Lung microvascular endothelial cell (primary cell): ENCODE measurements around the gene ZBTB1. TPM values are rescaled to one million over a fixed set of nuclear protein-coding genes. Genes with fewer than 3 reads are reported as not detected.
"Not testable (repeated sequence)": the region's sequence is repeated elsewhere in the genome, so short reads cannot be mapped to it uniquely, and the experiment has no call there.

Experiments
- DNase-seq, 2 donors: peaks; one replicate each; pipeline versions ENCODE4 v3.0.0 to v3.0.0-alpha.2; 2010; ENCODE audit warnings: low read depth in 2 of 2
- total RNA-seq: library from RNA; depleted of rRNA; stranded (reverse); fragments of >200 nt; gene quantifications from 2 replicates; pipeline ENCODE4 v1.2.1, GENCODE V29; 2014

ZBTB1 gene
- total RNA-seq, 1 donor from 2014 or later, result 38.5 TPM

DNA sequence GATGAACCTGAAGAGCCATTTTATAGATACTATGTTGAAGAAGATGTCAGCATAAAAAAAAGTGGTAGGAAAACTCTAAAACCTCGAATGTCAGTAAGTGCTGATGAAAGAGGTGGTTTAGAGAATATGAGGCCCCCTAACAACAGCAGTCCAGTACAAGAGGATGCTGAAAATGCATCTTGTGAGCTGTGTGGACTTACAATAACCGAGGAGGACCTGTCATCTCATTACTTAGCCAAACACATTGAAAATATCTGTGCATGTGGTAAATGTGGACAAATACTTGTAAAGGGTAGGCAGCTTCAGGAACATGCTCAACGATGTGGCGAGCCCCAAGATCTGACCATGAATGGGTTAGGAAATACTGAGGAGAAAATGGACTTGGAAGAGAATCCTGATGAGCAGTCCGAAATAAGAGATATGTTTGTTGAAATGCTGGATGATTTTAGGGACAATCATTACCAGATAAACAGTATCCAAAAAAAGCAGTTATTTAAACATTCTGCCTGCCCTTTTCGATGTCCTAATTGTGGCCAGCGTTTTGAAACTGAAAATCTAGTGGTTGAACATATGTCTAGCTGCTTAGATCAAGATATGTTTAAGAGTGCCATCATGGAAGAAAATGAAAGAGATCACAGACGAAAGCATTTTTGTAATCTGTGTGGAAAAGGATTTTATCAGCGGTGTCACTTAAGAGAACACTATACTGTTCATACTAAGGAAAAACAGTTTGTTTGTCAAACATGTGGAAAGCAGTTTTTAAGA, 18.2 kb downstream of the ZBTB1 start:
- DNase-seq, result no peak

DNA sequence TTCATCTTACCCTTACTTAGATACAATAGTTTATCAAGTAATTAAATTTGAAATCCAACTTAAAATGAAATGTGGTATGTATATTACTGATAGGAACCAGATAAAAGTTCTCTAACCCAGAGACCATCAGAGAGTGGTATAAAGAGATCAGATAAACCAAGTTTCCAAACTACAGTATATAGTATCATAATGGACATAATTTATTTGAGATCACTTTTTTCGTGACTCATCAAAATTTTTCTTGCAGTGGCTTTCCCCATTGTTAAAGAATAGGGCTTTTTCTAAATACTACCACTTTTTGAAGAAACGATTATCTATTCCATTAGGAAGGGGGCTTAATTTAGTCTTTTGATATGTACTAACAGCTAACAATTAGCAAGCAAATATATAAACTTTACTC, 20.8 kb downstream of the ZBTB1 start:
- no peak for DNase-seq

DNA sequence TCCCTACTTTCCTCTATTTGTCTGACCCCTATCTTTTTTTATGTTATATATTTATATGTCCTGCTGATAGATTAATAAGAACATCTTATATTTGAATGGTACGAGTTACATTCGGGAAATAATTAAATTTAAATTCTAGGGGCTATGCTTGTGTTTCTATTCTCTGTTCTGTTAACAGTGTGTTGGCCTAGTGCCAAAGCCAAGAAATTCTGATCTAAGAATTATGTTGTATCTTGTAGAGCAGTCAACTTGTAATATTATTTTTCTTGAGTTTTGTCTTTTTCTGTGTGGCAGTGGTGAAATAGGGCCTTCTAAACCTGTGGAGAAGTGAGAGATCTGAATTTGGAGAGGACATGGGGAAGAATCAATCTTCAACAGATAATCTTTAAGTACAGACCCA, 27.0 kb downstream of the ZBTB1 start:
- DNase-seq, result no peak

DNA sequence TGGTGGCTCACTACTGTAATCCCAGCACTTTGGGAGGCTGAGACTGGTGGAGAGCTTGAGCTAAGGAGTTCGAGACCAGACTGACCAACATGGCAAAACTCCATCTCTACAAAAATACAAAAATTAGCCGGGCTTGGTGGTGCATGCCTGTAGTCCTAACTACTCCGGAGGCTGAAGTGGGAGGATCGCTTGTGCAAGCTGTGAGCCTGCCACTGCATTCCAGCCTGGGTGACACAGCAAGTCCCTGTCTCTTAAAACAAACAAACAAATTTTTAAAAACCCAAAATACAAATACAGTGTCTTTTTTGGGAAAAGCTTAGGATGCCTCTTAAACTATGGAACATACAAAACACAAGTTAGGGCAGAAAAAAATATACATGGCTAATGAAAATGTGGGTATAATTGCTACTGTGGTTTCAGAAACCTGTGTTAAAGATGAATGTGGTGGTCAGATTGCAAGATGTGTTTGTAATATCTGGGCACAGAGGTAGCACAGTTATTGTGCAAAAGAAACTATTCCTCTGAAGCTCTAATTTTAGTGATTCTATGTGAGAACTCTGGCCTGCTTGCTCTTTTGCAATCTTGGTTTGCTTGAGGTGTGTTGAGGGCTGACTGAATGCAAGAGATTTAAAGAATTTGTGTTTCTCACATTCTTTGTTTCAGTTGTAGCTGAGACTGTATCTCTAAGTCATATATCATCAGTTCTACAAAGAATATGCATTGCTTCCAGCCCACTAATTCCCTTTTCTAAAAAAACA, 32.1 kb downstream of the ZBTB1 start:
- DNase-seq, result no peak

DNA sequence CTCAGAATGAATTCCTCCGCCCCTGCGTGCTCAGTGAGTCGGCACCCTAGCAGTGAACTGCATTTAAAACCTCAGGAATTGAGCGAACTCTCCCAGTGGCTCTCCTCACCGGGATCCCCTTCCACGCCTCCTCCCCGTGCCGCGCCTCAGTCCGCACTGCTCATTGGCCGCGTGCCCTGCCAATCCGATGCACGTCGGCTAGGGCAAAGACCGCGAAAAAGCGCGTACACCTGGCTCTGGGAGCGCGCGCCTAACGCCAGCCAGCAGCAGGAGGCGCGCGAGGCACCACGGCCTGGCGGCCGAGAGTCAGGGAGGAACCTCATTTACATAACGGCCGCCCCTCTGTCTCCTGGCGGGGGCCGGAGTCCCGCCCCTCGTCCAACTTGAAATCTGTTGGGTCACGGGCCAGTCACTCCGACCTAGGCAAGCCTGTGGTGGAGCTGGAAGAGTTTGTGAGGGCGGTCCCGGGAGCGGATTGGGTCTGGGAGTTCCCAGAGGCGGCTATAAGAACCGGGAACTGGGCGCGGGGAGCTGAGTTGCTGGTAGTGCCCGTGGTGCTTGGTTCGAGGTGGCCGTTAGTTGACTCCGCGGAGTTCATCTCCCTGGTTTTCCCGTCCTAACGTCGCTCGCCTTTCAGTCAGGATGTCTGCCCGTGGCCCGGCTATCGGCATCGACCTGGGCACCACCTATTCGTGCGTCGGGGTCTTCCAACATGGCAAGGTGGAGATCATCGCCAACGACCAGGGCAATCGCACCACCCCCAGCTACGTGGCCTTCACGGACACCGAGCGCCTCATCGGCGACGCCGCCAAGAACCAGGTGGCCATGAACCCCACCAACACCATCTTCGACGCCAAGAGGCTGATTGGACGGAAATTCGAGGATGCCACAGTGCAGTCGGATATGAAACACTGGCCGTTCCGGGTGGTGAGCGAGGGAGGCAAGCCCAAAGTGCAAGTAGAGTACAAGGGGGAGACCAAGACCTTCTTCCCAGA, 35.9 kb downstream of the ZBTB1 start, which contains the start of gene HSPA2:
Gene HSPA2 (plus strand): TSS at position 534 of the 995 bp plus-strand sequence. CDS start 109 bp downstream, at position 643.
- DNase-seq, result peak; percentile 100

DNA sequence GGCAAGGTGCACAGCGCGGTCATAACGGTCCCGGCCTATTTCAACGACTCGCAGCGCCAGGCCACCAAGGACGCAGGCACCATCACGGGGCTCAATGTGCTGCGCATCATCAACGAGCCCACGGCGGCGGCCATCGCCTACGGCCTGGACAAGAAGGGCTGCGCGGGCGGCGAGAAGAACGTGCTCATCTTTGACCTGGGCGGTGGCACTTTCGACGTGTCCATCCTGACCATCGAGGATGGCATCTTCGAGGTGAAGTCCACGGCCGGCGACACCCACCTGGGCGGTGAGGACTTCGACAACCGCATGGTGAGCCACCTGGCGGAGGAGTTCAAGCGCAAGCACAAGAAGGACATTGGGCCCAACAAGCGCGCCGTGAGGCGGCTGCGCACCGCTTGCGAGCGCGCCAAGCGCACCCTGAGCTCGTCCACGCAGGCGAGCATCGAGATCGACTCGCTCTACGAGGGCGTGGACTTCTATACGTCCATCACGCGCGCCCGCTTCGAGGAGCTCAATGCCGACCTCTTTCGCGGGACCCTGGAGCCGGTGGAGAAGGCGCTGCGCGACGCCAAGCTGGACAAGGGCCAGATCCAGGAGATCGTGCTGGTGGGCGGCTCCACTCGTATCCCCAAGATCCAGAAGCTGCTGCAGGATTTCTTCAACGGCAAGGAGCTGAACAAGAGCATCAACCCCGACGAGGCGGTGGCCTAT, 36.8 kb downstream of the ZBTB1 start:
- DNase-seq, result peak in 1 of 2 donors; percentile 10

DNA sequence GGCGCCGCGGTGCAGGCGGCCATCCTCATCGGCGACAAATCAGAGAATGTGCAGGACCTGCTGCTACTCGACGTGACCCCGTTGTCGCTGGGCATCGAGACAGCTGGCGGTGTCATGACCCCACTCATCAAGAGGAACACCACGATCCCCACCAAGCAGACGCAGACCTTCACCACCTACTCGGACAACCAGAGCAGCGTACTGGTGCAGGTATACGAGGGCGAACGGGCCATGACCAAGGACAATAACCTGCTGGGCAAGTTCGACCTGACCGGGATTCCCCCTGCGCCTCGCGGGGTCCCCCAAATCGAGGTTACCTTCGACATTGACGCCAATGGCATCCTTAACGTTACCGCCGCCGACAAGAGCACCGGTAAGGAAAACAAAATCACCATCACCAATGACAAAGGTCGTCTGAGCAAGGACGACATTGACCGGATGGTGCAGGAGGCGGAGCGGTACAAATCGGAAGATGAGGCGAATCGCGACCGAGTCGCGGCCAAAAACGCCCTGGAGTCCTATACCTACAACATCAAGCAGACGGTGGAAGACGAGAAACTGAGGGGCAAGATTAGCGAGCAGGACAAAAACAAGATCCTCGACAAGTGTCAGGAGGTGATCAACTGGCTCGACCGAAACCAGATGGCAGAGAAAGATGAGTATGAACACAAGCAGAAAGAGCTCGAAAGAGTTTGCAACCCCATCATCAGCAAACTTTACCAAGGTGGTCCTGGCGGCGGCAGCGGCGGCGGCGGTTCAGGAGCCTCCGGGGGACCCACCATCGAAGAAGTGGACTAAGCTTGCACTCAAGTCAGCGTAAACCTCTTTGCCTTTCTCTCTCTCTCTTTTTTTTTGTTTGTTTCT, 37.6 kb downstream of the ZBTB1 start:
- DNase-seq, result no peak

DNA sequence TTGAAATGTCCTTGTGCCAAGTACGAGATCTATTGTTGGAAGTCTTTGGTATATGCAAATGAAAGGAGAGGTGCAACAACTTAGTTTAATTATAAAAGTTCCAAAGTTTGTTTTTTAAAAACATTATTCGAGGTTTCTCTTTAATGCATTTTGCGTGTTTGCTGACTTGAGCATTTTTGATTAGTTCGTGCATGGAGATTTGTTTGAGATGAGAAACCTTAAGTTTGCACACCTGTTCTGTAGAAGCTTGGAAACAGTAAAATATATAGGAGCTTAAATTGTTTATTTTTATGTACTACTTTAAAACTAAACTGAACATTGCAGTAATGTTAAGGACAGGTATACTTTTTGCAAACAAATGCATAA, 38.2 kb downstream of the ZBTB1 start:
- no peak for DNase-seq

DNA sequence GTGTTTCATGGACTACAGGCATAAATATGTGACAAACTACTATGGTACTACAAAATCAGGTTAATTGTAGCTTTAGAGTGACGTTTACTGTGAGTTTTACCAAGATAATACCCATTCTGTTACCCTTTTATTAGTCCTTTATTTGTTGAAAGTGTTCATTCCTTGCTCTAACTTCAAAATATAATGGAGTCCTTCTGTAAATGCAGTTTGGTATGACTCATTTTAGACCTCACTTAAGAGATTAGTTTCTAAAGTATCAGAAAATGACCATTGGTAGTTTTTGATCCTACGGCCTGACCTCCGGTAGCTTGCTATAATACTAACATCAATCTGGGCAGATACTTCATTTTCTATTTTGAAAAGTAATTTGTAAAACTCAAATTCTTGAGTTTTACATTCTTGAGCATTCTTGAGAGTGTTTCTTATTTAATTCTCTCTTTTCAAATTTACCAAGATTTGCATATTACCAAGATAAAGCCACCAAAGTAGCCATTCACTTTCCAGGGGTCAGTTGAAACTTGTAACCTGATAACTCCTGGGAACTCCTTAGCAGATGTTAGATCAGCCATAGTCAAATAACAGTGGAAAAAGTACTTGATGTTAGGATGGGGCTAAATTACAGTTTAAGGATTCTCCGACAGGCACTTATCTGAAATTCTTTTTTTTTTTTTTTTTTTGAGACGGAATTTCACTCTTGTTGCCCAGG, 40.2 kb downstream of the ZBTB1 start:
- DNase-seq, result no peak

DNA sequence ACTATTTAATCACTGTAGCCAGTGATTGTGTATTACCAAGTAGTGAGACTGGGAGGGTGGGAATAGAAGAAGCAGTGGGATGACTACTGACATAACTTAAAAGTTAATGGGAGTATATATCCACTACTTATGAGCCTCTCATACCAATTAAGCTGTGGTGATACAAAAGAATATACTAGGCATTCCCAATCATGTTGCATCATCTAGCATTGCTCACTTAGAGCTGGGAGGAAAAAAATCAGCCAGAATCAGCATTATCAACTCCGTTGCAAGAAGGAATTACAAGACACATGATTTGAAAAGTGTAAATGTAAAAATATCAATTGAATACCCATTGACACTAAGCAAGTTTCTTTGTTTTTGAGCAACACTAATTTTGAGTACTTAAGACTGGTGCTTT, 44.4 kb downstream of the ZBTB1 start:
- DNase-seq, result no peak

DNA sequence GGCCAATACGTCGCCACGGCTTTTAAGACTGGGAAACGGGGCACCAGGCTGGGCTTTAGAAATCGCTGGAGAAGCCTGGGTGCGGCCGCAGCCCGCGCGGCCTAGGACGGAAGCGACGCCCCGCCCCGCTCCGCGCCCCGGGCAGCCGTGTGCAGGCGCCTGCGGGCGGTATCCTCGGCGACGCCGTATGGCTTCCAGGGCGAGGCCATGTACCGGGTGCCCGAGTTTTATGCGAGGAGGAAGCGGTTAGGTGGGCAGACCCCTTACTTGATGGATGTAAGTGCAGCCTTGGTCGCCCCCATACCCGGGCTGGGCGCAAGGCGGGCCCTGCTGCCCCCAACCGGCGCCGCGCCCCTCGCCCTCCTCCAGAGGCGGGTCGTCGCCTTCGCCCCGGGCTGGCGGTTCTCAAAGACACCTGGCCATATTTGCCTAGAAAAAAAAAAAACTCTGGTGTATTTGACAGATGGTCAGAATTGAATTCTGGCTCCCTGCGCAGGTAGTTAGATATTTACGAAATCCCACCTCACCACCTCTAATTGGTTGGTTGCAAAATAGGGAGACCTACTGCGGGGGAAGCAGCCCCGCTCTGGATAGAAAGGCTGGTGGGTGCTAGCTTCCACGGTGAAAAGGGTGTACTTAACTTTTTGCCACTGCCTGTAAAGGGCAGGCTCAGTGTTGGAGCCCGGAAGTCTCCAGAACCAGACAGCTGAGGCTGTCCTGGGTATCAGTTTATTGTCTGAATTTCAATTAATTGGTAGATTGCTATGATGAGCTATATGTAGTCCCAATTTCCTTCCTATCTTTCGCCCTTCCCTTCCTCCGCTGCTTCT, 45.4 kb downstream of the ZBTB1 start, which contains the start of gene PPP1R36:
Gene PPP1R36 (plus strand): TSS at position 171 of the 830 bp plus-strand sequence. CDS start 37 bp downstream, at position 208.
- DNase-seq, result no peak

DNA sequence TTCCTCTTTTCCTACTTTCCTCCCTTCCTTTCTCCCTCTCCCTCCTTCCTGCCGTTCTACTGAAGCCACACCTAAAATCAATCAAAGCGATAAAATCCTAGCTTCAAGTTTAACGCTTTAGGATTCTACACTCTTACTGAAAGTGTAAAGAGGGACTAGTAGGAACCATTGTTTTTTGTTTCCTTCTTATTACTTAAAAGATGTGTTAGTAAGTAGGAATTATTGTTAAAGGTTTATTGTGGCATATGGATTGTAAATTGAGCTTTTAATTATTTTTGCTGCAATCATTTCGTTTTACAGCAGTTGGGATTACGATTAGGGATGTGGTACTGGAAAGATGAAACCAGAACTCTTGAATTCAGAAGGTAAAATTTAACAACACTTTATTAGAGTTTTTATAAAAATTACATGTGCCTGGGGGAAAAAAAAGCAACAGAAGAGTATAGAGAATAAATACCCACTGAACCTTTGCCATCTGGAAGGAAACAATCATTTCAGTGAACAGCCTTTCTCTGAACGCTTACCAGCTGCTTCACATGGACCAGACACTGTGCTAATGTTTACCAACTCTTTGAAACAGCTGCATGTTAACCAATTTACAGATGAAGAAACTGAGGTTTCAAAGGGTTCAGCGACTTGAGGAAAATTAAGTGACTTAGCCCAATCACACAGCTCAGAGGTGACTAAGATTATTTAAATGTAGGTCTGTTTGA, 46.2 kb downstream of the ZBTB1 start:
- DNase-seq, result no peak

DNA sequence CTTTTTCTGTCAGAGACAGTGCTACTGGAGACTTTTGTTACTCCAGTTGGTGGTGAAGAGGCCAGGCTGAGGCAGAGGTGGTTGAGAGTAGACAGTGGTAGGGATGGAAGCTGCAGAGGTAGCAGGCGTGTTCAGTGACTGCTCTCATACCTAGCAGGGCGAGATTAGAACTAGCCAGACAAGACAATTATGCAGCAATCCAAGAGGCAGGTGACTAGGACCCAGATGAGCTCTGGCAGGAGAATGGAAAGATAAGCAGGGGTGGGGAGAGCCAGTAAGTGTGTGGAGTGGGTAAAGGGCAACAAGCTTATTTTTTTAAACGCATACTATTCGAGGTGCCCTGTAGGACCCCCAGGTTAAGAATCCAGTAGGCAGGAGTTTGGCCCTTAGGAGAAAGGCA, 50.0 kb downstream of the ZBTB1 start:
- no peak for DNase-seq

DNA sequence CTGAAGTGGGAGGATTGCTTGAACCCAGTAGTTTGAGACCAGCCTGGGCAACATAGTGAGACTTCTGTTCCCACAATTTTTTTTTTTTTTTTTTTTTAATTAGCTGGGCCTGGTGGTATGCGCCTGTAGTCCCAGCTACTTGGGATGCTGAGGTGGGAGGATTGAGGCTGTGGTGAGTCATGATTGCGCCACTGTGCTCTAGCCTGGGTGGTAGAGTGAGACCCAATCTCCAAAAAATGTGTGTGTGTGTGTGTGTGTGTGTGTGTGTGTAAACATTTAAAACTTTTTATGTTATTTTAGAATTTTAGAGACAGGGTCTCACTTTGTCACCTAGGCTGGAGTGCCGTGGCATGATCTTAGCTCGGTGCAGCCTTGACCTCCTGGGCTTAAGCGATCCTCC, 52.0 kb downstream of the ZBTB1 start:
- DNase-seq, result no peak

DNA sequence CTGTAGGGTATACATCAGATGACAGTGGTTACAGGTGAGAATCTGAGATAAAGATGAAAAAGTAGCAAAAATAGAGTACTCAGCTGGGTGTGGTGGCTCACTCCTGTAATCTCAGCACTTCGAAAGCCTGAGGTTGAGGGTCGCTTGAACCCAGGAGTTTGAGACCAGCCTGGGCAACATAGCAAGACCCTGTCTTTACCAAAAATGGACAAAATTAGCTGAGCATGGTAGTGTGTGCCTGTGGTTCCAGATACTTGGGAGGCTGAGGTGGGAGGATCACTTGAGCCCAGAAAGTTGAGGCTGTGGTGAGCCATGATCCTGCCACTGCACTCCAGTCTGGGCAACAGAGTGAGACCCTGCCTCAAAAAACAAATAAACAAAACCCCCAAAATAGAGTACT, 53.6 kb downstream of the ZBTB1 start:
- not testable (repeated sequence) for DNase-seq

DNA sequence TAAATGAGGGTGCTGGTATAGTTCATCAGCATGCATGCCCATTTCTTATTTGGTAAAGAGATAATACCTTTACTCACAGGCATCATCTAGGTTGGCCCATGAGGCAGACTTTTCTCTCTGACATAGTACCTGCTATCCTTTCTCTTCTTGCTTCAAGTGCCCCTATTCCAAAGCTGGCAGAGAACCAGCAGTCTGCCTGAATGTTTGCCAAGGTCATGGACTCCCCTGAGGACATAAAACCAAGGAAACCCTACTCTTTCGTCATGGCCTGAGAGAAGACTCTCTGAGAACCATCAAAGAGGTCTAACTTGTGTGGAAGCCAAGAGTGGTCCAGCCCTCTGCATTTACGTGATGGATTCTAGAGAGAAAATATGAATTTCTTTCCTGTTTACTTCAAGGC, 57.1 kb downstream of the ZBTB1 start:
- DNase-seq, result no peak

DNA sequence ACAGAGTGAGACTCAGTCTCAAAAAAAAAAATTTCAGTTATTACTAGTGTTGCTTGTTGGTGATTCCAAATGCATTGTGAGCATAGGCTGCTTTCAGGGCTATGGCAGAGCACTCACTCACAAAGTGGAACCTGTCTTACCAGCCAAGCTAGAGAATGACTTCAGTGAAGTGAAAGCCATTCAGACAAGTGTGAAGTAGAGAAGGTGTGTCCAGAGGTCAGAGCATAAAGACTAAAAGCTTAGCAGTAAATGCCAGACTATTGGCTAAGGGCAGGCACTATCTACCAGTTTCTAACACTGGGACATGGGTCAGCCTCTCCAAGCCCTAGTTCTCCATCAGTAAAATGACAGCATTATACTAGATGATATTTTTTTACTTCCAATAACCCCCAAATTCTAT, 57.9 kb downstream of the ZBTB1 start:
- DNase-seq, result no peak

DNA sequence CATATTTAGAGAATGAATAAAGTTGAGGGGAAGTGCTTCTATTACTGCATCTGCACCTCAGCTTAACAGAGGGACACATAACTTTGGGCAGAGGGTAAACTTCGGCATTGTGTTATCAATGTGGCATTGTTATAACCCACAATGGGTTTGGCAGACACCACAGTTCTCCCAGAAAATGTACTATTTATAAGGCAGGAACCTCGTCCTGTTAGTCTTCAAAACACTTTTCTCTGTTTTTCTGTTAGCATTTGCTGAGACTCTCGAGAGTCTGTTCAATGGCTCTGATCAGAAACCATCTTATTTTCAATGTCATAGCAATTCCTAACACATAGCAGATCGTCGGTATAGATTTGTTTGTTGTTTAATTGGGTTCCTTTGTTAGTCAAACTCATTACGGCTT, 59.1 kb downstream of the ZBTB1 start:
- DNase-seq, result no peak
